ENCODE results near the gene REEP3. TPM values are rescaled to one million over a fixed set of nuclear protein-coding genes. Genes with fewer than 3 reads are reported as not detected.

REEP3 gene
- total and polyA plus RNA-seq, 2 of the 8 experiments (the other 6 are each of a cell fraction or from before 2014, with no cell fraction given) = 5.8 to 31.5 TPM

GRCh38 chr10:63630085-63630930 lies 109.1 kb downstream of the REEP3 start (continued):
- TF ChIP-seq ZNF274 (IDR thresholded peaks at IDR 0.05; ENCODE audit: borderline replicate concordance, extremely low read depth, low read length) (no peak), KDM5A (IDR thresholded peaks at IDR 0.05; ENCODE audit: low read length) (no peak), TAF7 (optimal IDR thresholded peaks at IDR 0.05; ENCODE audit: borderline replicate concordance, low read depth, low read length) (peak; percentile 87), CEBPB (IDR thresholded peaks at IDR 0.05; ENCODE audit: low read depth, low read length) (no peak), YY1 (IDR thresholded peaks at IDR 0.05; ENCODE audit: low read depth, low read length) (no peak), JUND (IDR thresholded peaks at IDR 0.05; ENCODE audit: low read length) (no peak), SP4 (IDR thresholded peaks at IDR 0.05; ENCODE audit: low read length) (no peak), ASH2L (IDR thresholded peaks at IDR 0.05; ENCODE audit: low read length) (no peak), HDAC2 (IDR thresholded peaks at IDR 0.05; ENCODE audit: borderline replicate concordance in 1 of 2, low read depth in 2 of 2, low read length in 2 of 2) (peak in 1 of 2 experiments; percentile 24; a peak in 1 of 4 replicates), CTCF (IDR thresholded peaks at IDR 0.05; ENCODE audit: control extremely low read depth in 1 of 3, insufficient read depth in 1 of 3, low read depth in 1 of 3, low read length in 3 of 3) (no peak), SAP30 (IDR thresholded peaks at IDR 0.05; ENCODE audit: insufficient read depth, insufficient replicate concordance, low read length) (peak; percentile 87), POU5F1 (IDR thresholded peaks at IDR 0.05; ENCODE audit: low read depth, low read length) (no peak), USF2 (IDR thresholded peaks at IDR 0.05; ENCODE audit: low read length) (no peak), GABPA (IDR thresholded peaks at IDR 0.05; ENCODE audit: borderline replicate concordance, insufficient read depth, low read length) (no peak), GTF2F1 (IDR thresholded peaks at IDR 0.05; ENCODE audit: borderline replicate concordance, low read depth, low read length) (no peak), SUZ12 (IDR thresholded peaks at IDR 0.05; ENCODE audit: low read length) (no peak), ATF2 (IDR thresholded peaks at IDR 0.05; ENCODE audit: low read length) (no peak; the same call in 1 of the 2 replicates)

Measured in H1 (cell line).